Naive thymus-derived CD4-positive, alpha-beta T cell (primary cell): ENCODE measurements around the gene ADCK1. TPM values are rescaled to one million over a fixed set of nuclear protein-coding genes. Genes with fewer than 3 reads are reported as not detected.

Experiments used
- ATAC-seq: fragments of 150-1000 bp; cut with Tn5 transposase; 2 replicates; pipeline ENCODE4 v1.10.0; 2021; ENCODE audit warnings: mild to moderate bottlenecking, moderate library complexity
- CTCF ChIA-PET: fragments of 350-600 bp; sonication (Branson Sonifier 250); formaldehyde crosslinking; loops from one replicate; lab custom pipeline; 2021; ENCODE audit warnings: antibody characterized with exemption; lab: Charles Lee
- POLR2A ChIA-PET: fragments of 350-600 bp; sonication (Branson Sonifier 250); formaldehyde crosslinking; loops from one replicate; lab custom pipeline; 2021; ENCODE audit warnings: antibody characterized with exemption, inconsistent platforms; lab: Charles Lee
- DNase-seq, 9 donors: peaks; one replicate each; pipeline versions ENCODE4 v3.0.0 to v3.0.0-alpha.2; 2020 to 2022; ENCODE audit warnings: mixed read lengths in 1 of 9
- H3K27ac ChIP-seq: one replicate; pipeline ENCODE4 v1.7.0; 2013; ENCODE audit warnings: mild to moderate bottlenecking, low read depth, low read length, moderate library complexity
- H3K27me3 ChIP-seq, 2 donors: one replicate each; pipeline ENCODE4 v1.7.0; 2013; ENCODE audit warnings: low read length in 2 of 2, mild to moderate bottlenecking in 2 of 2, moderate library complexity in 2 of 2; ENCODE audit not compliant: control insufficient read depth in 2 of 2, insufficient read depth in 2 of 2
- H3K36me3 ChIP-seq, 3 experiments: 1 replicate in 2 of 3; 2 replicates in 1 of 3; pipeline ENCODE4 v1.7.0; 2013; ENCODE audit warnings: low read length in 3 of 3, mild to moderate bottlenecking in 3 of 3, moderate library complexity in 1 of 3; ENCODE audit not compliant: insufficient read depth in 3 of 3, control insufficient read depth in 2 of 3
- H3K4me1 ChIP-seq, 2 donors: one replicate each; pipeline ENCODE4 v1.7.0; 2013; ENCODE audit warnings: low read length in 2 of 2, mild to moderate bottlenecking in 2 of 2, moderate library complexity in 1 of 2; ENCODE audit not compliant: control insufficient read depth in 2 of 2, insufficient read depth in 2 of 2
- H3K4me3 ChIP-seq: 2 replicates; pipeline ENCODE4 v1.7.0; 2013; ENCODE audit warnings: mild to moderate bottlenecking, low read length
- H3K9me3 ChIP-seq, 3 experiments: 1 replicate in 2 of 3; 2 replicates in 1 of 3; pipeline ENCODE4 v1.7.0; 2013; ENCODE audit warnings: low read length in 3 of 3; ENCODE audit not compliant: control insufficient read depth in 2 of 3
- H3K27ac Mint-ChIP-seq, 9 donors: one replicate each; pipeline ENCODE4 v1.8.0; 2020 to 2022; ENCODE audit warnings: mixed read lengths in 9 of 9, mild to moderate bottlenecking in 8 of 9, moderate library complexity in 5 of 9, inconsistent platforms in 2 of 9
- H3K27me3 Mint-ChIP-seq, 5 donors: one replicate each; pipeline ENCODE4 v1.8.0; 2021 to 2022; ENCODE audit warnings: mixed read lengths in 5 of 5, mild to moderate bottlenecking in 1 of 5
- H3K36me3 Mint-ChIP-seq, 5 donors: one replicate each; pipeline ENCODE4 v1.8.0; 2020 to 2022; ENCODE audit warnings: mixed read lengths in 5 of 5, mild to moderate bottlenecking in 3 of 5, inconsistent platforms in 1 of 5
- H3K4me1 Mint-ChIP-seq, 7 donors: one replicate each; pipeline ENCODE4 v1.8.0; 2020 to 2022; ENCODE audit warnings: mixed read lengths in 7 of 7, mild to moderate bottlenecking in 3 of 7, inconsistent platforms in 1 of 7
- H3K4me3 Mint-ChIP-seq, 10 donors: one replicate each; pipeline ENCODE4 v1.8.0; 2020 to 2022; ENCODE audit warnings: mild to moderate bottlenecking in 10 of 10, mixed read lengths in 10 of 10, moderate library complexity in 6 of 10, inconsistent platforms in 2 of 10
- H3K9me3 Mint-ChIP-seq, 11 donors: one replicate each; pipeline ENCODE4 v1.8.0; 2020 to 2022; ENCODE audit warnings: mixed read lengths in 11 of 11, mild to moderate bottlenecking in 4 of 11, inconsistent platforms in 1 of 11, moderate library complexity in 1 of 11
- intact Hi-C, 2 donors: fragments of 100-400 bp; cut with micrococcal nuclease; formaldehyde crosslinking; loops; one replicate each; pipeline ENCODE4 v1.15.1; 2023
- polyA plus RNA-seq, 2 donors: library from polyadenylated mRNA; unstranded; fragments of 300-500 nt; fragmentation: Illumina TruSeq; gene quantifications; one replicate each; pipeline ENCODE4 v1.2.3, GENCODE V29; 2021
- total RNA-seq, 6 experiments: library from RNA in 5 of 6; stranded (reverse) in 5 of 6; gene quantifications; 1 replicate in 5 of 6; 2 replicates in 1 of 6; pipeline ENCODE4 v1.2.3 and lab custom pipeline; 2021 to 2026

Gene ADCK1
- total and polyA plus RNA-seq, 7 experiments from 2014 or later = 4.5 to 10.6 (median 9.4) TPM

GRCh38 chr14:77979171-77979570 lies 179.3 kb downstream of the ADCK1 start:
- Histone ChIP-seq H3K27me3 (no peaks in the 10 kb centered on the region), H3K9me3 (no peaks in the 10 kb centered on the region), H3K27ac (no peak overlapping the region), H3K4me1 (no peaks in the 10 kb centered on the region), H3K36me3 (no peaks in the 10 kb centered on the region), H3K4me3 (no peak overlapping the region)
- peaks cover 0 to 4% (median 0%) of the 10 kb centered on the region in 5 donors for H3K36me3 Mint-ChIP-seq
- H3K27me3 Mint-ChIP-seq = peaks cover 24 to 59% (median 29%) of the 10 kb centered on the region in 5 donors
- H3K9me3 Mint-ChIP-seq = peaks cover 0 to 3% (median 0%) of the 10 kb centered on the region in 11 donors
- H3K4me3 Mint-ChIP-seq = no peak overlapping the region
- CTCF ChIA-PET = no interaction called here
- intact Hi-C loops = no loop called here
- DNase-seq (no peak), ATAC-seq (no peak)
- peaks cover 0 to 11% (median 7%) of the 10 kb centered on the region in 7 donors for H3K4me1 Mint-ChIP-seq
- POLR2A ChIA-PET = no interaction called here
- H3K27ac Mint-ChIP-seq = no peak overlapping the region

- H3K27ac ChIP-seq = no peak overlapping the region
- Mint-ChIP-seq H3K4me3 (peak overlapping the region in 3 of 10 donors; percentile 2 to 58 (median 47)), H3K4me1 (peaks cover 0 to 14% (median 7%) of the 10 kb centered on the region in 7 donors), H3K9me3 (peaks cover 0 to 3% (median 0%) of the 10 kb centered on the region in 11 donors), H3K36me3 (peaks cover 0 to 4% (median 0%) of the 10 kb centered on the region in 5 donors), H3K27me3 (peaks cover 24 to 57% (median 29%) of the 10 kb centered on the region in 5 donors), H3K27ac (no peak overlapping the region)
- no peaks in the 10 kb centered on the region for H3K4me1 ChIP-seq
- no peaks in the 10 kb centered on the region for H3K9me3 ChIP-seq
- intact Hi-C loops = no loop called here
- H3K4me3 ChIP-seq = no peak overlapping the region
- no peaks in the 10 kb centered on the region for H3K36me3 ChIP-seq
- DNase-seq (no peak), ATAC-seq (no peak)
- CTCF ChIA-PET = no interaction called here
- H3K27me3 ChIP-seq = no peaks in the 10 kb centered on the region
- POLR2A ChIA-PET = no interaction called here
Observed at GRCh38 chr14:77979666-77980351, 179.9 kb downstream of the ADCK1 start.

GRCh38 chr14:77980475-77981321 lies 180.8 kb downstream of the ADCK1 start:
- Mint-ChIP-seq H3K27ac (no peak overlapping the region), H3K36me3 (peaks cover 0 to 4% (median 0%) of the 10 kb centered on the region in 5 donors), H3K4me3 (peak overlapping the region in 5 of 10 donors; percentile 23 to 77 (median 47)), H3K4me1 (peaks cover 0 to 22% (median 7%) of the 10 kb centered on the region in 7 donors), H3K9me3 (peaks cover 0 to 3% (median 0%) of the 10 kb centered on the region in 11 donors), H3K27me3 (peaks cover 29 to 53% (median 31%) of the 10 kb centered on the region in 5 donors)
- H3K36me3 ChIP-seq = no peaks in the 10 kb centered on the region
- ChIA-PET CTCF (no interaction called here), POLR2A (no interaction called here)
- H3K27ac ChIP-seq = no peak overlapping the region
- ATAC-seq (no peak), DNase-seq (no peak)
- no peaks in the 10 kb centered on the region for H3K9me3 ChIP-seq
- H3K27me3 ChIP-seq = no peaks in the 10 kb centered on the region
- no peak overlapping the region for H3K4me3 ChIP-seq
- intact Hi-C loops = no loop called here
- no peaks in the 10 kb centered on the region for H3K4me1 ChIP-seq

Other genes with a start within 250 kb of the ADCK1 start
- 10 to 100 TPM; 19.0 to 58.1 (median 25.7) TPM for gene SPTLC2, start 183.5 kb upstream of the ADCK1 start, total RNA-seq
- gene SPTLC2, start 183.5 kb upstream of the ADCK1 start, polyA plus RNA-seq = 10 to 100 TPM; 11.6 to 12.7 TPM
- 10 to 100 TPM; 10.2 to 20.3 (median 14.1) TPM for gene ALKBH1, start 92.1 kb upstream of the ADCK1 start, total RNA-seq
- gene ALKBH1, start 92.1 kb upstream of the ADCK1 start, polyA plus RNA-seq = 10 to 100 TPM in 1 of 2 donors, 1 to 10 TPM in 1; 7.6 to 10.7 TPM
- gene SLIRP, start 92.0 kb upstream of the ADCK1 start, total RNA-seq = 10 to 100 TPM; 35.9 to 66.6 (median 45.5) TPM
- 100 to 1,000 TPM; 232 to 282 TPM for gene SLIRP, start 92.0 kb upstream of the ADCK1 start, polyA plus RNA-seq
- gene SNW1, start 39.0 kb upstream of the ADCK1 start, total RNA-seq = 100 to 1,000 TPM in 2 of 5 experiments, 10 to 100 TPM in 3; 84.4 to 108 (median 97.7) TPM
- 10 to 100 TPM; 59.6 to 89.1 TPM for gene SNW1, start 39.0 kb upstream of the ADCK1 start, polyA plus RNA-seq